ENCODE data around the gene EXOG. TPM values are rescaled to one million over a fixed set of nuclear protein-coding genes. Genes with fewer than 3 reads are reported as not detected.

EXOG gene
- total and polyA plus RNA-seq, 2 donors from 2014 or later, result 5.5 to 16.4 TPM

DNA sequence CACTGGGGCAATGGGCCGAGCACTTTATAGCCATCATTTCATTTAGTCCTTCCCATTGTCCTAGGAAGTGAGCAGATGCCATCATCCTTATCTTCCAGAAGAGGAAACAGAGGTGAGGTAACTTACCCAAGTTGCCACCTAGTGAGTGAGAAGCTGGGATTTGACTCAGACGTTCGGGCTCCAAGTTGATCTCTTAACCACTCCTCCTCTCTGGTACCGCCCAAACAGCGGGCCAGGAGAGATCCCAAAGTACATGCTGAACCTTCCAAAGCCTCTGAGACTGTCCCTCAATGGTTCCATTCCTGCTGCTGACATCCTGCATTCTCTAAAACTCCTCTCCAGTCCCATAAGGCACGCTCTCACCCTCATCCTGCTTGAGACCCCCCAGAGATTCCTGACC is 56.2 kb downstream of the EXOG start:
- FAIRE-seq (no peak), DNase-seq (no peak)
- H3K9ac ChIP-seq (ENCODE audit: low read length in 3 of 3), result no peak overlapping the region
- H3K36me3 ChIP-seq (ENCODE audit: control insufficient read depth in 2 of 3, insufficient read depth in 3 of 3, low read length in 3 of 3), result no peaks in the 10 kb centered on the region
- no peaks in the 10 kb centered on the region for H3K27me3 ChIP-seq (ENCODE audit: control insufficient read depth, insufficient read depth, low read length)
- TF ChIP-seq, protein P1, sequence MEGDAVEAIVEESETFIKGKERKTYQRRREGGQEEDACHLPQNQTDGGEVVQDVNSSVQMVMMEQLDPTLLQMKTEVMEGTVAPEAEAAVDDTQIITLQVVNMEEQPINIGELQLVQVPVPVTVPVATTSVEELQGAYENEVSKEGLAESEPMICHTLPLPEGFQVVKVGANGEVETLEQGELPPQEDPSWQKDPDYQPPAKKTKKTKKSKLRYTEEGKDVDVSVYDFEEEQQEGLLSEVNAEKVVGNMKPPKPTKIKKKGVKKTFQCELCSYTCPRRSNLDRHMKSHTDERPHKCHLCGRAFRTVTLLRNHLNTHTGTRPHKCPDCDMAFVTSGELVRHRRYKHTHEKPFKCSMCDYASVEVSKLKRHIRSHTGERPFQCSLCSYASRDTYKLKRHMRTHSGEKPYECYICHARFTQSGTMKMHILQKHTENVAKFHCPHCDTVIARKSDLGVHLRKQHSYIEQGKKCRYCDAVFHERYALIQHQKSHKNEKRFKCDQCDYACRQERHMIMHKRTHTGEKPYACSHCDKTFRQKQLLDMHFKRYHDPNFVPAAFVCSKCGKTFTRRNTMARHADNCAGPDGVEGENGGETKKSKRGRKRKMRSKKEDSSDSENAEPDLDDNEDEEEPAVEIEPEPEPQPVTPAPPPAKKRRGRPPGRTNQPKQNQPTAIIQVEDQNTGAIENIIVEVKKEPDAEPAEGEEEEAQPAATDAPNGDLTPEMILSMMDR (IDR thresholded peaks at IDR 0.05; ENCODE audit: borderline replicate concordance, extremely low read depth, insufficient read depth), result no peak
- no peaks in the 10 kb centered on the region for H3K9me3 ChIP-seq (ENCODE audit: control insufficient read depth in 2 of 3, insufficient read depth in 1 of 3, low read length in 3 of 3)
- H3K4me3 ChIP-seq (ENCODE audit: low read length in 3 of 3), result no peak overlapping the region
- H3K27ac ChIP-seq (ENCODE audit: low read depth in 2 of 2, low read length in 2 of 2), result no peak overlapping the region
- intact Hi-C loops (cut with DNase I), result no loop called here
- H3K4me1 ChIP-seq (ENCODE audit: control insufficient read depth in 2 of 3, insufficient read depth in 2 of 3, low read depth in 1 of 3, low read length in 3 of 3), result no peaks in the 10 kb centered on the region

DNA sequence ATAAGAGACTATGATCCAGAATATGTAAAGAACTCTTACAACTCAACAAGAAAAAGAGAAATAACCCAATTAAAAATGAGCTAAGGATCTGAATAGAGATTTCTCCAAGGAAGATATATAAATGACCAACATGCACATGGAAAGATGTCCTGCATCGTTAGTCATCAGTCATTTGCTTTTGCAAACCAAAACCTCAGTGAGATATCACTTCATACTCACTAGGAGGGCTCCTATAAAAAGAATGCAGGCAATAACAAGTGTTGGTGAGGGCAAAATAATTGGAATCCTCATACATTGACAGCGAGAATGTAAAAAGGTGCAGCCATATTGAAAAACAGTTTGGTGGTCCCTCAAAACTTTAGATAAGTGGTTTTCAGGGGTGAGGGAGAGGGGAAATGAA is 56.9 kb downstream of the EXOG start:
- H3K4me3 ChIP-seq (ENCODE audit: low read length in 3 of 3), result no peak overlapping the region
- no peaks in the 10 kb centered on the region for H3K36me3 ChIP-seq (ENCODE audit: control insufficient read depth in 2 of 3, insufficient read depth in 3 of 3, low read length in 3 of 3)
- H3K27ac ChIP-seq (ENCODE audit: low read depth in 2 of 2, low read length in 2 of 2), result no peak overlapping the region
- H3K27me3 ChIP-seq (ENCODE audit: control insufficient read depth, insufficient read depth, low read length), result no peaks in the 10 kb centered on the region
- H3K9ac ChIP-seq (ENCODE audit: low read length in 3 of 3), result no peak overlapping the region
- FAIRE-seq, result no peak
- intact Hi-C loops (cut with DNase I), result no loop called here
- no peak for DNase-seq
- H3K9me3 ChIP-seq (ENCODE audit: control insufficient read depth in 2 of 3, insufficient read depth in 1 of 3, low read length in 3 of 3), result no peaks in the 10 kb centered on the region
- no peaks in the 10 kb centered on the region for H3K4me1 ChIP-seq (ENCODE audit: control insufficient read depth in 2 of 3, insufficient read depth in 2 of 3, low read depth in 1 of 3, low read length in 3 of 3)
- TF ChIP-seq, protein P1 (IDR thresholded peaks at IDR 0.05; ENCODE audit: borderline replicate concordance, extremely low read depth, insufficient read depth), result no peak

- TF ChIP-seq, protein P1 (IDR thresholded peaks at IDR 0.05; ENCODE audit: borderline replicate concordance, extremely low read depth, insufficient read depth), result no peak
- no peak overlapping the region for H3K4me3 ChIP-seq (ENCODE audit: low read length in 3 of 3)
- H3K27ac ChIP-seq (ENCODE audit: low read depth in 2 of 2, low read length in 2 of 2), result no peak overlapping the region
- H3K9ac ChIP-seq (ENCODE audit: low read length in 3 of 3), result no peak overlapping the region
- no peaks in the 10 kb centered on the region for H3K9me3 ChIP-seq (ENCODE audit: control insufficient read depth in 2 of 3, insufficient read depth in 1 of 3, low read length in 3 of 3)
- intact Hi-C loops (cut with DNase I), result no loop called here
- DNase-seq, result peak in 1 of 5 donors; percentile 18
- no peaks in the 10 kb centered on the region for H3K4me1 ChIP-seq (ENCODE audit: control insufficient read depth in 2 of 3, insufficient read depth in 2 of 3, low read depth in 1 of 3, low read length in 3 of 3)
- FAIRE-seq, result no peak
- no peaks in the 10 kb centered on the region for H3K27me3 ChIP-seq (ENCODE audit: control insufficient read depth, insufficient read depth, low read length)
- H3K36me3 ChIP-seq (ENCODE audit: control insufficient read depth in 2 of 3, insufficient read depth in 3 of 3, low read length in 3 of 3), result no peaks in the 10 kb centered on the region
Observed at GRCh38 chr3:38554127-38554827, 58.1 kb downstream of the EXOG start.

Measured in kidney (tissue), 14 donors.